IMR-90 (cell line): Measurements from ENCODE around the gene SPATA32. TPM values are rescaled to one million over a fixed set of nuclear protein-coding genes. Genes with fewer than 3 reads are reported as not detected.

Source experiments
- ATAC-seq: fragments of 200-7000 bp; cut with Tn5 transposase; 2 replicates; pipeline ENCODE4 v1.9.1; 2020; ENCODE audit warnings: low read depth, mild to moderate bottlenecking, moderate library complexity
- BruUV-seq: library from RNA; stranded (reverse); fragments of 400-500 nt; replicated peaks from 2 replicates; lab custom pipeline; 2021; lab: Mats Ljungman, UMichigan
- CTCF ChIA-PET: fragments of 300-600 bp; formaldehyde crosslinking; extraction: SDS; loops from one replicate; lab custom pipeline; 2021; ENCODE audit warnings: antibody characterized with exemption; lab: Yijun Ruan, JAX
- POLR2A ChIA-PET: fragments of 300-600 bp; sonication (Branson Sonifier 250); formaldehyde crosslinking; loops from one replicate; lab custom pipeline; 2022; ENCODE audit warnings: antibody characterized with exemption; ENCODE audit not compliant: unreplicated experiment; lab: Charles Lee
- DNase-seq: peaks from one replicate; pipeline ENCODE4 v3.0.0; 2013
- H2AFZ ChIP-seq: replicated peaks from 2 replicates; pipeline ENCODE3; 2013; ENCODE audit warnings: low read length, mild to moderate bottlenecking; ENCODE audit not compliant: poor library complexity
- H2AK5ac ChIP-seq: 2 replicates; pipeline ENCODE4 v1.6.1; 2013; ENCODE audit warnings: low read depth, low read length, inconsistent platforms
- H2AK9ac ChIP-seq: replicated peaks from 2 replicates; pipeline ENCODE3; 2013; ENCODE audit warnings: mild to moderate bottlenecking, low read depth, low read length, moderate library complexity; ENCODE audit not compliant: poor library complexity
- H2BK120ac ChIP-seq: 2 replicates; pipeline ENCODE4 v1.6.1; 2013; ENCODE audit warnings: low read depth, low read length, inconsistent platforms
- H2BK15ac ChIP-seq: 3 replicates; pipeline ENCODE4 v1.6.1; 2013; ENCODE audit warnings: low read depth, low read length, inconsistent platforms
- H2BK20ac ChIP-seq: 2 replicates; pipeline ENCODE4 v1.6.1; 2013; ENCODE audit warnings: low read depth, mild to moderate bottlenecking, inconsistent platforms, low read length, moderate library complexity
- H2BK5ac ChIP-seq: 2 replicates; pipeline ENCODE4 v1.6.1; 2013; ENCODE audit warnings: mild to moderate bottlenecking, low read depth, low read length, inconsistent platforms; ENCODE audit not compliant: poor library complexity, severe bottlenecking
- H3K14ac ChIP-seq: replicated peaks from 2 replicates; pipeline ENCODE4 v1.6.1; 2013; ENCODE audit warnings: low read depth, low read length, inconsistent platforms
- H3K18ac ChIP-seq: 2 replicates; pipeline ENCODE4 v1.6.1; 2013; ENCODE audit warnings: low read depth, low read length, control low read depth
- H3K23ac ChIP-seq: 2 replicates; pipeline ENCODE4 v1.6.1; 2013; ENCODE audit warnings: low read depth, low read length, inconsistent platforms
- H3K27ac ChIP-seq: 2 replicates; pipeline ENCODE4 v1.5.1; 2013; ENCODE audit warnings: mild to moderate bottlenecking, control low read depth, low read length; ENCODE audit not compliant: insufficient read depth
- H3K27me3 ChIP-seq: 2 replicates; pipeline ENCODE4 v1.6.1; 2013; ENCODE audit warnings: low read length; ENCODE audit not compliant: control insufficient read depth, insufficient read depth
- H3K36me3 ChIP-seq: 2 replicates; pipeline ENCODE4 v1.6.1; 2013; ENCODE audit warnings: low read length, mixed read lengths; ENCODE audit not compliant: control insufficient read depth, insufficient read depth
- H3K4ac ChIP-seq: 2 replicates; pipeline ENCODE4 v1.6.1; 2013; ENCODE audit warnings: low read depth, low read length, inconsistent platforms
- H3K4me1 ChIP-seq: 2 replicates; pipeline ENCODE4 v1.6.1; 2013; ENCODE audit warnings: low read length, mixed read lengths; ENCODE audit not compliant: control insufficient read depth, insufficient read depth
- H3K4me2 ChIP-seq: 2 replicates; pipeline ENCODE4 v1.6.1; 2013; ENCODE audit warnings: low read depth, mild to moderate bottlenecking, control low read depth, low read length, moderate library complexity
- H3K4me3 ChIP-seq: 2 replicates; pipeline ENCODE4 v1.5.1; 2013; ENCODE audit warnings: low read depth, mild to moderate bottlenecking, control low read depth, low read length, moderate library complexity; ENCODE audit not compliant: insufficient read depth
- H3K56ac ChIP-seq: 2 replicates; pipeline ENCODE4 v1.6.1; 2013; ENCODE audit warnings: low read length, inconsistent platforms; ENCODE audit not compliant: insufficient read depth; ENCODE audit errors: extremely low read depth
- H3K79me1 ChIP-seq, 2 experiments: 2 replicates each; pipeline ENCODE4 v1.6.1; 2013; ENCODE audit warnings: low read length in 2 of 2, inconsistent platforms in 1 of 2, low read depth in 1 of 2
- H3K9ac ChIP-seq: 2 replicates; pipeline ENCODE4 v1.6.1; 2013; ENCODE audit warnings: low read depth, low read length, control low read depth
- H3K9me1 ChIP-seq: 2 replicates; pipeline ENCODE4 v1.6.1; 2013; ENCODE audit warnings: low read length, inconsistent platforms; ENCODE audit not compliant: insufficient read depth
- H3K9me3 ChIP-seq: 2 replicates; pipeline ENCODE4 v1.6.1; 2013; ENCODE audit warnings: low read length; ENCODE audit not compliant: control insufficient read depth, insufficient read depth
- H4K20me1 ChIP-seq: 2 replicates; pipeline ENCODE4 v1.6.1; 2013; ENCODE audit warnings: low read length, inconsistent platforms; ENCODE audit not compliant: insufficient read depth
- H4K5ac ChIP-seq: 2 replicates; pipeline ENCODE4 v1.6.1; 2013; ENCODE audit warnings: mild to moderate bottlenecking, low read depth, low read length, control low read depth
- H4K8ac ChIP-seq, 2 experiments: 2 replicates each; pipeline ENCODE4 v1.6.1; 2013; ENCODE audit warnings: low read depth in 2 of 2, low read length in 2 of 2, control low read depth in 1 of 2, inconsistent platforms in 1 of 2
- H4K91ac ChIP-seq: 2 replicates; pipeline ENCODE4 v1.6.1; 2013; ENCODE audit warnings: low read depth, low read length, inconsistent platforms; ENCODE audit not compliant: insufficient read depth
- CTCF ChIP-seq: conservative IDR thresholded peaks from 2 replicates; pipeline ENCODE4 v1.5.1; 2012; ENCODE audit warnings: mild to moderate bottlenecking, low read depth, low read length, improper control_type of control experiment
- FOS ChIP-seq: fragments of 150-350 bp; IDR thresholded peaks from 2 replicates; pipeline ENCODE4 v1.6.1; 2016; ENCODE audit warnings: low read depth, low read length
- RAD21 ChIP-seq: IDR thresholded peaks from 2 replicates; pipeline ENCODE4 v1.6.1; 2012; ENCODE audit warnings: low read length, improper control_type of control experiment
- WGBS, 2 experiments: methylation state at CpG; one replicate each; pipeline versions ENCODE4 v1.1.5 to v1.1.7; 2013; ENCODE audit warnings: missing lambda C conversion rate in 2 of 2; ENCODE audit not compliant: insufficient read length in 1 of 2; ENCODE audit errors: extremely low coverage in 2 of 2; 5-methylcytosine and 5-hydroxymethylcytosine counted together
- dilution Hi-C: fragments of 300-500 bp; cut with HindIII; formaldehyde crosslinking; loops from one replicate; pipeline ENCODE4 v1.14.3; 2018; ENCODE audit warnings: low sequenced_read_pairs; ENCODE audit not compliant: unreplicated experiment
- in situ Hi-C: fragments of 300-500 bp; cut with MboI; formaldehyde crosslinking; loops from 3 replicates; pipeline ENCODE4 v1.14.3; 2019; ENCODE audit warnings: low sequenced_read_pairs, inconsistent platforms, mixed read lengths
- intact Hi-C: fragments of 100-400 bp; cut with micrococcal nuclease; formaldehyde crosslinking; loops from 2 replicates; pipeline ENCODE4 v1.10.0; 2022
- polyA plus RNA-seq, 3 experiments: library from polyadenylated mRNA; depleted of rRNA; stranded (reverse); fragments of >200 nt; gene quantifications; 2 replicates each; pipeline ENCODE4 v1.2.3, GENCODE V29; 2012; ENCODE audit warnings: low replicate concordance in 1 of 3
- total RNA-seq: library from RNA; depleted of rRNA; stranded (reverse); fragments of >200 nt; gene quantifications from 2 replicates; pipeline ENCODE4 v1.2.3, GENCODE V29; 2012

SPATA32 gene
- total and polyA plus RNA-seq, 2 of the 4 experiments (the other 2 are of a cell fraction) = 0.18 TPM; not detected in 1

DNA sequence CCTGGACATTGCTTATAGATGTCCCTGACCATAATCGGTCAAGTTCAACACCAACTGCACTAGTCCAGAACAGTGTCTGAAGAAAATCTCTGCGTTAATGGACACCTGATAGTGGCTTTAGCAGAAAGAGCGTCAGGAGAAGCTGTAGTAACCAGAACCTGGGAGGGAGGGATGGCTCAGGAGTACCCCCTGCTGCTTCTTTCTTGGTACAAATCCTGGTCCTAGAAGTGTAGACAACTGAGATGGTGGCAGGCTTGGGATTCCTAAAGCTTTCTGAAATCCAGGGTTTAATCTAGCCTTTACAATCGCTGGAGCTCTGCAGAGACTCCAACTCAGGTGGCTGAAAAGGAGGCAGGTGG is 49.5 kb upstream of the SPATA32 start:
- BruUV-seq = no TSS peak
- Histone ChIP-seq H3K4ac (0 out of 2 replicates have a peak overlapping the region, but pooled peaks have one; percentile 1), H4K91ac (no peak overlapping the region), H3K18ac (peak overlapping the region; percentile 17; the same call in 1 of the 2 replicates), H3K9me1 (peaks cover 43% of the 10 kb centered on the region), H3K27me3 (no peaks in the 10 kb centered on the region), H3K4me3 (no peak overlapping the region), H3K14ac (no peak overlapping the region), H2AK9ac (no peak overlapping the region), H3K36me3 (peaks cover 8% of the 10 kb centered on the region), H3K56ac (no peak overlapping the region), H4K8ac (no peak overlapping the region), H3K9me3 (no peaks in the 10 kb centered on the region), H2BK20ac (no peak overlapping the region), H2BK15ac (no peak overlapping the region), H3K9ac (no peak overlapping the region), H4K5ac (no peak overlapping the region), H2AK5ac (peak overlapping the region; percentile 10; the same call in 1 of the 2 replicates), H3K79me1 (peaks cover 36 to 93% of the 10 kb centered on the region in 2 experiments), H3K4me1 (peaks cover 48% of the 10 kb centered on the region), H3K4me2 (no peak overlapping the region; the same call in 1 of the 2 replicates), H3K27ac (no peak overlapping the region; the same call in 1 of the 2 replicates), H3K23ac (0 out of 2 replicates have a peak overlapping the region, but pooled peaks have one; percentile 14), H2BK5ac (no peak overlapping the region), H2AFZ (no peak overlapping the region), H4K20me1 (peaks cover 87% of the 10 kb centered on the region), H2BK120ac (no peak overlapping the region)
- ATAC-seq (no peak), DNase-seq (no peak)
- POLR2A ChIA-PET = interaction anchor here (0.6 to 0.7 kb wide), 2 partner anchors 36 to 65 kb away, joined by 3 to 6 read pairs; no protein-coding TSS in a partner anchor
- in situ Hi-C loops (loop anchor here (5.0 kb wide), 1 partner anchor 61 kb away; no protein-coding TSS in a partner anchor), dilution Hi-C loops (no loop called here), intact Hi-C loops (no loop called here)
- CTCF ChIA-PET = interaction anchor here (0.8 to 1.3 kb wide), 3 partner anchors 23 to 74 kb away, joined by 3 to 7 read pairs (median 4); no protein-coding TSS in a partner anchor
- TF ChIP-seq RAD21 = peak; percentile 20; the same call in 1 of the 2 replicates
- TF ChIP-seq CTCF = peak; percentile 22; the same call in 1 of the 2 replicates
- no peak for TF ChIP-seq FOS
- WGBS, 2 experiments = 90% methylated on average over 3 of the region's 4 CpGs; no CpG with 5 or more reads in 1 of the 2 experiments
